Progenitor cell of endocrine pancreas (in vitro differentiated cells): ENCODE measurements around the gene TEC. TPM values are rescaled to one million over a fixed set of nuclear protein-coding genes. Genes with fewer than 3 reads are reported as not detected.

Experiments
- DNase-seq: peaks from one replicate; pipeline ENCODE4 v3.0.0; 2021; ENCODE audit warnings: low spot score; ENCODE audit not compliant: unreplicated experiment
- H3K27ac Mint-ChIP-seq: 2 replicates; pipeline ENCODE4 v1.8.0; 2021; ENCODE audit warnings: mild to moderate bottlenecking, moderate library complexity, mixed read lengths
- H3K27me3 Mint-ChIP-seq: 2 replicates; pipeline ENCODE4 v1.8.0; 2021; ENCODE audit warnings: mixed read lengths
- H3K36me3 Mint-ChIP-seq: 2 replicates; pipeline ENCODE4 v1.8.0; 2022; ENCODE audit warnings: mixed read lengths; ENCODE audit not compliant: insufficient read depth
- H3K4me1 Mint-ChIP-seq: 2 replicates; pipeline ENCODE4 v1.8.0; 2021; ENCODE audit warnings: low read depth, mixed read lengths
- H3K4me3 Mint-ChIP-seq: 2 replicates; pipeline ENCODE4 v1.8.0; 2021; ENCODE audit warnings: low read depth, mild to moderate bottlenecking, moderate library complexity, mixed read lengths
- H3K9me3 Mint-ChIP-seq: 2 replicates; pipeline ENCODE4 v1.8.0; 2021; ENCODE audit warnings: low read depth, mixed read lengths
- total RNA-seq: library from RNA; stranded (reverse); gene quantifications from 2 replicates; pipeline ENCODE4 v1.2.1, GENCODE V29; 2021
- TF ChIP-seq, protein P1 (sequence below): fragments of 200-600 bp; sonication (generic); IDR thresholded peaks from one replicate; pipeline ENCODE4 v1.5.0; 2021; ENCODE audit warnings: antibody characterized with exemption, mild to moderate bottlenecking; ENCODE audit not compliant: unreplicated experiment

TEC gene
- total RNA-seq, 1 donor from 2014 or later, result 3.4 TPM

- no peaks in the 10 kb centered on the region for H3K27me3 Mint-ChIP-seq
- TF ChIP-seq, protein P1, sequence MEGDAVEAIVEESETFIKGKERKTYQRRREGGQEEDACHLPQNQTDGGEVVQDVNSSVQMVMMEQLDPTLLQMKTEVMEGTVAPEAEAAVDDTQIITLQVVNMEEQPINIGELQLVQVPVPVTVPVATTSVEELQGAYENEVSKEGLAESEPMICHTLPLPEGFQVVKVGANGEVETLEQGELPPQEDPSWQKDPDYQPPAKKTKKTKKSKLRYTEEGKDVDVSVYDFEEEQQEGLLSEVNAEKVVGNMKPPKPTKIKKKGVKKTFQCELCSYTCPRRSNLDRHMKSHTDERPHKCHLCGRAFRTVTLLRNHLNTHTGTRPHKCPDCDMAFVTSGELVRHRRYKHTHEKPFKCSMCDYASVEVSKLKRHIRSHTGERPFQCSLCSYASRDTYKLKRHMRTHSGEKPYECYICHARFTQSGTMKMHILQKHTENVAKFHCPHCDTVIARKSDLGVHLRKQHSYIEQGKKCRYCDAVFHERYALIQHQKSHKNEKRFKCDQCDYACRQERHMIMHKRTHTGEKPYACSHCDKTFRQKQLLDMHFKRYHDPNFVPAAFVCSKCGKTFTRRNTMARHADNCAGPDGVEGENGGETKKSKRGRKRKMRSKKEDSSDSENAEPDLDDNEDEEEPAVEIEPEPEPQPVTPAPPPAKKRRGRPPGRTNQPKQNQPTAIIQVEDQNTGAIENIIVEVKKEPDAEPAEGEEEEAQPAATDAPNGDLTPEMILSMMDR, result no peak
- no peaks in the 10 kb centered on the region for H3K4me1 Mint-ChIP-seq
- H3K4me3 Mint-ChIP-seq, result no peak overlapping the region
- H3K36me3 Mint-ChIP-seq, result peaks cover 1% of the 10 kb centered on the region
- no peak for DNase-seq
- no peaks in the 10 kb centered on the region for H3K9me3 Mint-ChIP-seq
- H3K27ac Mint-ChIP-seq, result no peak overlapping the region
Observed at GRCh38 chr4:48242511-48243195, 27.0 kb downstream of the TEC start.

- H3K27me3 Mint-ChIP-seq, result no peaks in the 10 kb centered on the region
- TF ChIP-seq, protein P1, result no peak
- DNase-seq, result no peak
- H3K27ac Mint-ChIP-seq, result no peak overlapping the region
- H3K9me3 Mint-ChIP-seq, result no peaks in the 10 kb centered on the region
- H3K4me1 Mint-ChIP-seq, result no peaks in the 10 kb centered on the region
- peaks cover 1% of the 10 kb centered on the region for H3K36me3 Mint-ChIP-seq
- no peak overlapping the region for H3K4me3 Mint-ChIP-seq
Observed at GRCh38 chr4:48241731-48242130, 27.9 kb downstream of the TEC start.

GRCh38 chr4:48237996-48238645, 31.5 kb downstream of the TEC start:
- H3K9me3 Mint-ChIP-seq, result no peaks in the 10 kb centered on the region
- H3K27me3 Mint-ChIP-seq, result no peaks in the 10 kb centered on the region
- TF ChIP-seq, protein P1, result no peak
- no peaks in the 10 kb centered on the region for H3K4me1 Mint-ChIP-seq
- H3K36me3 Mint-ChIP-seq, result no peaks in the 10 kb centered on the region
- no peak overlapping the region for H3K4me3 Mint-ChIP-seq
- no peak overlapping the region for H3K27ac Mint-ChIP-seq
- DNase-seq, result no peak

GRCh38 chr4:48235050-48235449, 34.6 kb downstream of the TEC start:
- no peak overlapping the region for H3K27ac Mint-ChIP-seq

GRCh38 chr4:48234575-48234974, 35.1 kb downstream of the TEC start:
- no peaks in the 10 kb centered on the region for H3K9me3 Mint-ChIP-seq
- TF ChIP-seq, protein P1, result no peak
- no peaks in the 10 kb centered on the region for H3K36me3 Mint-ChIP-seq
- H3K4me3 Mint-ChIP-seq, result no peak overlapping the region
- no peaks in the 10 kb centered on the region for H3K27me3 Mint-ChIP-seq
- H3K4me1 Mint-ChIP-seq, result no peaks in the 10 kb centered on the region
- H3K27ac Mint-ChIP-seq, result no peak overlapping the region
- no peak for DNase-seq

More at GRCh38 chr4:48235050-48235449, 34.6 kb downstream of the TEC start:
- no peak for DNase-seq
- Mint-ChIP-seq H3K9me3 (no peaks in the 10 kb centered on the region), H3K27me3 (no peaks in the 10 kb centered on the region), H3K4me1 (no peaks in the 10 kb centered on the region), H3K4me3 (no peak overlapping the region), H3K36me3 (no peaks in the 10 kb centered on the region)
- TF ChIP-seq, protein P1, result no peak
